GM19043 (cell line): ENCODE results near the gene FEM1B.
"Not testable (repeated sequence)": the region's sequence is repeated elsewhere in the genome, so short reads cannot be mapped to it uniquely, and the experiment has no call there.

Experiments used
- ATAC-seq: cut with Tn5 transposase; IDR thresholded peaks from one replicate; pipeline ENCODE4 v1.9.1; 2021; ENCODE audit warnings: low read depth; ENCODE audit not compliant: unreplicated experiment

The FEM1B gene

GRCh38 chr15:68277603-68278344 is at the start of gene FEM1B:
FEM1B (plus strand) TSS chr15:68277745; CDS start chr15:68278418, 673 bp downstream.
- ATAC-seq: peak; percentile 65

GRCh38 chr15:68228143-68228970 is 49.2 kb upstream of the FEM1B start:
- ATAC-seq: no peak

GRCh38 chr15:68228971-68229385 is 48.6 kb upstream of the FEM1B start:
- peak; percentile 2 for ATAC-seq

GRCh38 chr15:68229386-68230156 is 48.0 kb upstream of the FEM1B start, which contains the start of gene CLN6:
CLN6 (minus strand) TSS chr15:68229728; CDS start chr15:68229584, 144 bp downstream.
- ATAC-seq: peak; percentile 76

GRCh38 chr15:68230157-68231100 is 47.1 kb upstream of the FEM1B start:
- no peak for ATAC-seq

GRCh38 chr15:68231102-68231818 is 46.3 kb upstream of the FEM1B start:
- ATAC-seq: no peak

GRCh38 chr15:68232449-68232848 is 45.1 kb upstream of the FEM1B start:
- no peak for ATAC-seq

- ATAC-seq: no peak
Measured at GRCh38 chr15:68232937-68233336, 44.6 kb upstream of the FEM1B start.

- ATAC-seq: no peak
Measured at GRCh38 chr15:68234060-68234459, 43.5 kb upstream of the FEM1B start.

GRCh38 chr15:68234520-68234919 is 43.0 kb upstream of the FEM1B start:
- not testable (repeated sequence) for ATAC-seq

GRCh38 chr15:68235022-68235421 is 42.5 kb upstream of the FEM1B start:
- ATAC-seq: no peak

- ATAC-seq: no peak
Measured at GRCh38 chr15:68239025-68239424, 38.5 kb upstream of the FEM1B start.

GRCh38 chr15:68241088-68241935 is 36.2 kb upstream of the FEM1B start:
- no peak for ATAC-seq

- ATAC-seq: no peak
Measured at GRCh38 chr15:68244235-68244634, 33.3 kb upstream of the FEM1B start.

GRCh38 chr15:68249058-68249713 is 28.4 kb upstream of the FEM1B start:
- ATAC-seq: no peak

GRCh38 chr15:68252925-68253534 is 24.5 kb upstream of the FEM1B start:
- ATAC-seq: no peak
